8988T (cell line): Measurements from ENCODE around the gene NPAS3.

ENCODE experiments used
- DNase-seq: peaks from one replicate; pipeline ENCODE4 v3.0.0; 2011

The NPAS3 gene

DNA sequence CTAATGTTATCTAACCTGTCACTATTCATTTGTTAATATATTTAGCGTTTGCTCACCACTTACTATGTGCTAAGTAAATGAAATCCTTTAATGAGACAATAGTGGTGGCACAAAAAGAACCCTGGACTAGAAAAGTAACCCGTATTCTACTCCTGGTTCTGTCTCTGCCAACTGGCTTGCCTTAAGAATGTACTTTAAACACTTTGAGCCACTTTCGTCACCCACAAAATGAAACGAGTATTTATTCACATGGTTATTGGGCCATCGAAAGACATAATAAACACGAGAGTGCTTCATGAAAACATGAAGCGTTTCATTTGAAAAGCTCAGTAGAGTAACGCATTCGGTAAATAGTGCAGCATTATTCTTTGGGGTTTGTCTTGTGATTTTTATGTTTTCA, 757.5 kb downstream of the NPAS3 start:
- no peak for DNase-seq

DNA sequence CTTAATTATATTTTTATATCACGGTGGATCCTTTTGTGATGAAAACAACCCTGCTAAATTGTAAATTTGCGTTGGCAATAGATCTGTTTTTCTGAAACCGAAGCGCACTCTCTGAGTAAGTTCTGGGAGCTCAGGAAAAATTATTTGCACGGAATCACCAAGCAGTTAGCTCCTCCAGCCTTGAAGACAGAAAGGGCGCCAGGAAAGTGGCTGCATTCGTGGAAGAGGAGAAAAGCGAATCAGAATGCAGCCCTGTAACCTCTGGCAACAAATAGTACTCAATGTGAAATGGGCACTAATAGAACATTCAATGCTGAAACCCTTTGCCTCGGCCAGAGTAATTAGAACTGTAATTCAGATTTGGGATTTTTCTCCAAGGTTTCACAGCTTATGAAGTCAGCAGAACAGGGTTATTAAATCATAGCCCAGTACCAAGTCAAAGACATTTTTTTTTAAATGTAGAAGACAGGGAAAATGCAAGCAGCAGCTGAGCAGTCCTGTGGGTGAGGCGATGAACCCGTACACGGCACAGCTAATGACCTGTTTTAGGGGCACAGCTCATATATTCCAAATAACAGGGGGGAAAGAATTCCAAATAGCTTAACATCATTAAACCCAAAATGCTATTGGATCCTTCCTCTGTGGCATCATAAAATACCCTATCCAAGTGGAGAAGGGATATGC, 760.8 kb downstream of the NPAS3 start:
- no peak for DNase-seq

DNA sequence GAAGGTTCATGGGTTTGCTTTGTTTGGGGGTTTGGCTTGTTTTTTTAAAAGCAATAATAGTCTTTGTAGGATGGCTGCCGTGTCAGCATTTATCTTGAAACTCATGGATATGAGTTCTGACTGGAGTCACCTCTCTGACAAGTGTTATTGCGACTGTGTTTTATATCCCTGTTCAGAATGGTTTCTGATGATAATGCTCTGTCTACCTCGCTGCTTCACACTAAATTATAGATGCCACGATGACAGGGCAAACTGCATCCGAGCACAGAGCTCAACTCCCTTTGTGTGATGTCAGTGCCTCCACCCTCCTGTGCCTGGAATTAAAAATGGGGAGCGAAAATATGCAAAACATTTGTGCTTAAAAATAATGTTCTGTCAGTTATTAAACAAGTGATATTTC, 761.4 kb downstream of the NPAS3 start:
- no peak for DNase-seq

DNA sequence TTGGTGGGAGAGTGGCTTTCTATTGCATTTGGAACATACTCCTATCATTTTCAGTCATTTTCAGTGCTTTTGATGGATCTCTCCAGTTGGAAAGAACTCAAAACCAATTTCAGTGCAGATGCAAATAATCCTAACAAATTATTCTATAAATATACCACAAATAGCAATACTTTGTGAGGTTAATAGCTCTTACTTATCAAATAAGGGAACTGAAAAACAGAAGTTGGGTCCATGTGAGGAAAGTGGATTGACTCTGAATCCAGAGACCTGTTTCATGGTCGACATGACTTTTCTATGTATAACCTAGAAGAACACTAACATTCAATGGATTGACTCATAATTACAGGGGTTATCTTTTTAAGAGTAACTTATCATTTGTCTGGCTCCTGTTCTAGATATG, 763.6 kb downstream of the NPAS3 start:
- DNase-seq, result no peak

DNA sequence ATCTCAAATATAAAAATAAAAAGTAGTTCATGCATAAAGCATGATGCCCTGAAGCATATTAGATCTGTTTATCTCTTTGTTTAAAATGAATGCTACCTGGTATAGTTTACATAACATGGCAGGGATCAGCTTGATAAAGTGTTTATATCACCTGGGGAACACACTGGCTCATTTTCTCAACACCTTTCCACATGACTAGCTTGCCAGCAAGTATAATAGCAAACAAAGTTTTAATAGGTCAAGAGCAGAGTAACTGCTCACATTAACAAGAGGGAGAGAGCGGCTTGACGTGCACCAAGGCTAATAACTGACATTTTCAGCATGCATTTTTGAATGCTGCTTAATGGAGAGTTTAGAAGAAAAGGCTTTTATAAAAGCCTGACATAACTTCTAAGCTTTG, 765.8 kb downstream of the NPAS3 start:
- no peak for DNase-seq

DNA sequence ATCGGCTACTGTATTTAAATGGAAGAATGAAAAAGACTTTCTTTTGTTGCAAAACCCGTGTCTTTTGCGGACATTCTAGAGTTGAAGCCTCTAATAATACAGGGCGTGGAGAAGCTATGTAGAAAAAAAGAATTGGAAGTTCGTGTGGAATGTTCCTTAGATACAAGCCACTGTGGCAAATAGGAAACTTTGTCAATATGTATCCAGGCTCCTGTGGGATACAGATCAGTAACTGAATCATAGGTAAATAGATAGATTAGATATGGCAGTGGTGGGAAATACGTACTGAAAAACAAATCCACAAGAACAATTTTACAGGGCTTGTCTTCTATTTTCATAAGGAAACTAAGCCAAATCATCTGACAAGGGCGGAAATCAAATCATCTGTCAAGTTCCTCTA, 766.8 kb downstream of the NPAS3 start:
- no peak for DNase-seq

DNA sequence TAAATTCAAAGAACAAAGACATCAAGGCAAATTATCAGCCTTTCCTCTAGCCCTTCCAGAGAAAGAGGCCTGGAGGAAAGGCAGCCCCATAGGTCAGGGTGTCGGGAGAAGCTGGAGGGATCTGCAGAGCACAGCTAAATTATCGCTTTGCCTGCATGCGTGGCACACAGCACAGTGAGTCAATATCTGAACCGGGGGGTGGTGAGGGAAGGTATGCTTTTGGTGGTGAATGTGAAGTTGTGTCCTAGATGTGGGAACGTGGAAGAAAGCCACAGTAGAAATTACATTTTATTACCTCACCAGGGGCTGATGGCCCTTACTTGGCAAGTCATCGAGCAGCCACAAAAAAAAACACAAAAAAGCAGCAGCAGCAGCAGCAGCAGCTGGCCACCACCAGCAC, 769.0 kb downstream of the NPAS3 start:
- DNase-seq, result no peak

DNA sequence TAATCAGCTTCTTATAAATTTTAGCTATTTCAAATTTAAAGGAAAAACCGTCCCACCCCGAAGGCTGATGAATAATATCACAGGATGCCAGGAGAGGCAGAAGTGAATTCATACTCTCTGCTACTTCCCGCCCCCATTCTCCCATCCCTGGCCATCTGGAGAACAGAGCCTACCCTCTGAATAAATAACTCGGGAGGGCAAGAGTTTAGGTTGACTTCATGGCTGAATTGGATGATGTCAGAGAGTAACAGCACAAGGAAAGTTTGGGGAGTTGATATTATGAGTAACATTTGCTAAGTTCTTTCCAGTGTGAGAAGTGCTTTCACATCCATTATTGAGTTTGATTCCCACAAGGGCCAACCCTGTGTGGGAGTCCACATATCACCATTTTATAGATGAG, 770.6 kb downstream of the NPAS3 start:
- DNase-seq, result no peak

DNA sequence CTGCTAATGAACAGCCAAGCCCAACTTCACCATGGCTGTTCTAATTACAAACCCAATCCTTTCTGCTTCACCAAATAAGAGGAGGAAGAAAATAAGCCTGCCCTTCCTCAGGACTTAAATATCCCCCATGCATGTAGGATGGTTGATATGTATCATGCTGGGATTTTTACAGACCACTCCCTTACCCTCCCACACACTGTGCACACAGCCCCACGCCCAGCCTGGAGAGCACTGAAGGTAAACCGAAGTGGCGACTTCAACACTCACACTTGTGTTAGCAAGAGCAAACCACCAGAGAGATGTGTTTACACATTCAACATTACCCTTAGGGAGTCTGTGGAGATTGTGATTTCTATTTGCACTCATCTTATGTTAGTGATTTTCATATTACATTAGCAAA, 771.0 kb downstream of the NPAS3 start:
- no peak for DNase-seq

DNA sequence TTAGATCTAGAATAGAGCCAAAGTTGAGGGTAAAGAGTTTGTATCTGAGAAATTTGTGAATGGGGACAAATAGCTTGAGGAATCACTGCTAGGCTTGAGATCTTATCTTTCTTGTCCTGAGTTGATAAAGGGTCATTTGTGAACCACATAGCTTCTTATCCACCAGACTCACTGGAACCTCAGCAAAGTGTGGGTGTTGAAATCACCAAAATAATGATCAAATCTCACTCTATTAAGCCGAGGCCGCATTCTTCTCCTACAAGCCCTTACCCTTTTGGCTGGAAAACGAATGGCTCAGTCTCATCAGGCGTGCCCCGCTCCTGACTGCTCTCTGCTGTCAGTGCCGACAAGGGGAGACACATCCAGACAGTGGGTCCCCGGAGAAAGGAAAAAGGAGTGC, 771.6 kb downstream of the NPAS3 start:
- DNase-seq, result no peak

DNA sequence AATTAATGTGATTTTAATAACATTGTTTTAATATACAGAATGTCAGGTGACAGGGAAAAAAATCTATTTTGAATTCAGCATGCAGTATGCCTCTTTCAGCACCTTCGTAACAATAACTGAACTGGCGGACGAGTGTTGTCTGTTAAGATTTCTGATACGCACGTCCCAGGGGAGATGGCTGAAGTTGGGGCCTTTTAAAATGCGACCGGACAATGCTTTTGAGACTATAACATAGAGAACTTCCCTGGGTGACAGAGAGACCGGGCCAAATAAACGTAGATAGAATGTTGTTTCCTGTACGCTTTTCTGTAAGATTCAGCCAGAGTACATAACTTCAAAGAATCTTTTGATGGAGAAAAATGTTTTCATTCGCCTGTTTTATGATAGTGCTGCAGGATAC, 772.5 kb downstream of the NPAS3 start:
- DNase-seq, result no peak

DNA sequence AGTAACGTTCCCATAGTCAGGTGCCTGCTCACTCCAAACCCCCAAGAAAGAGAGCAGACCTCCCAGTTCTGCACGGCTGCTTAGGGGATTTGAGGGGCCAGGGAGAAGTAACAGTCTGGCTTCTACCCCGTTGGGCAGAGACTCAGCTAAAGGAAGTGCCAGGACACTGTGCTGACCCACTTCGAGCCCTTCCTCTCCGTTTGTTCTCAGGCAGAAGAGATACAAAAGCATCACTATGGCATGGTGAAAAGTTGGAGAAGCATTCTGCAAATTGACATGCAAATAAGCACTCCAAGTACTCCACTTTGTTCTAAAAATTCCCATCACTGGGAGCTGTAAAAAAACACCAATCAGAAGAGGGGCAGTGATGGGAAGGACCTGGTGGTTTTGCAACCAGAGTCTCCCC, 773.1 kb downstream of the NPAS3 start:
- DNase-seq, result no peak

DNA sequence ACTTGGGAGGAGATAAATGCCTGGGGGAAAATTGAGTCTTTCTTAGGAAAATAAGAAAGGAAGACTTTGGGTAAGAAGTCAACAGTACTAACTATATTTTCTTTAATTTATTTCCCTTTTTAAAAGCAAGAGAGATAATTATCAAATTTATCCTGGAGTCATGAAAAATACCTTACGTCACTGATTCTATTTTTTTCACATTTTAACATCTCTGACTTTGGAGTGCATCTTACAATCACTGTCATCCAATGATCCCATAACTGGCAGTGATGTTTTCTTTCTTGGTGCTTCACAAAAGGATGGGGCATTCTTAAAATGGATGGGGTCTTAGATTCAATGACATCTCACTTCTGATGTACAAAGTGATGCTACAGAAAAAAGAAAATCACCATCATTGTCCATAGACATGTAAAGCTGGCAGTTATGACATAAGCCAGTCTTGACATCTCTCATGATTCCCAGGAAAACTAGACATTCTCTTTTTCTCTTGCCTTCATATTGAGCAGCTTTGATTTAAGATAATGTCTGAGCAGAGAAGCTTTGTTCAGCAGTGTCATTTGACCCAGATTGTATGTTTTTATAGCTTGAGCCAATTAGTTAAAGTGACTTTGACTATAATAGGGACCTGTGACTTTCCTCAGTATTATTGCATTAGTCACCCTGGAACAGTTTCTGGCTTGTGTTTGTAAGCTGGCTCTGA, 776.0 kb downstream of the NPAS3 start:
- DNase-seq, result no peak

DNA sequence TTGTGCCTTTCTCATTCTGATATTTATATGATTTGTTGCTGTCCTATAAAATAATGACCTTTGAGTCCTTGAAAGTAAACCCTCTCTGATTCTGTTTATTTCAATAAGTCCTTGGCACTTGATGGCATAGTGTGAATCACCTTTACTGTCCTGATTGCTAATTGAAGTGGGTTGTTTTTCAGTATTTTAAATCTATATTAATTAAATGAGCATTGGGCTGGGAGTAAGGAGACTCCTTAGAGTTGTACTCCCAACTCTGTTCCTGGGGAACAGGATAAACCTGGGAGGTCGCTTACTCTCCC, 776.5 kb downstream of the NPAS3 start:
- DNase-seq, result no peak

DNA sequence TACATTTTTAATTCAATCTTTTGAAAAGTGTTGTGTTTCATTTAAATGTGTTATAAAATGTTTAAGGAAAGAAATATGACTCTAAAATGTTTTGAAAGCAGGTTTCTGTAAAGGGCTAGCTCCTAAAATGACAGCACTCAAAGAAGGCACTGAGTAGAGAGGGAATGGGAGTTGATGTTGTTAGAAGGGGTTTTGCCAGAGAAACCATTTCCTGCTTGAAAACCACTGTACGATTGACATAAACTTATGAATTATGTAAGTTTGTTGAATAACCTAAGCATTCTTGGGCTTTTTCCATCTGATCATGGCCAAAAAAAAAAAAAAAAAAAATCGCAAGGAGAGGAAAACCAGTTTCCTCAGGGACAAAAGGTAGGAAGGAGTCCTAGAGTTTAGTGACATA, 778.2 kb downstream of the NPAS3 start:
- no peak for DNase-seq

DNA sequence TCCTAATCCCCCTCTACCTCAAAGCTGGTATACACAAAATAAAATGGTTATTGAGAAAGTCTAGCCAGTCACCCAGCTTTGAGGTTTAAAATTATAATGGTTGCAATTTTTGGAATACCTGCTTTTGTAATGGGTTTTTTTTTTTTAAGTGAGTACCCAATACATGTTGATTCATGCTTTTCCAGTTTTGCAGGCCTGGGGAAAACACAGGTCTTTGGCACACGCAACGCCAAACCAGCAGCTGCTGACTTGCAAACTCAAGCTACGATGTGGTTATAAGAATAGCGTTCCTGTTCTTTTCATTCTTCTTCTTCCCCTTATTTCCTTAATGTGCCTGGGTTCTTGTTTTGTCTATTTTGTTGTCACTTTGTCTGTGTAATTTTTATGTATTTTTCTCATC, 779.2 kb downstream of the NPAS3 start:
- no peak for DNase-seq

DNA sequence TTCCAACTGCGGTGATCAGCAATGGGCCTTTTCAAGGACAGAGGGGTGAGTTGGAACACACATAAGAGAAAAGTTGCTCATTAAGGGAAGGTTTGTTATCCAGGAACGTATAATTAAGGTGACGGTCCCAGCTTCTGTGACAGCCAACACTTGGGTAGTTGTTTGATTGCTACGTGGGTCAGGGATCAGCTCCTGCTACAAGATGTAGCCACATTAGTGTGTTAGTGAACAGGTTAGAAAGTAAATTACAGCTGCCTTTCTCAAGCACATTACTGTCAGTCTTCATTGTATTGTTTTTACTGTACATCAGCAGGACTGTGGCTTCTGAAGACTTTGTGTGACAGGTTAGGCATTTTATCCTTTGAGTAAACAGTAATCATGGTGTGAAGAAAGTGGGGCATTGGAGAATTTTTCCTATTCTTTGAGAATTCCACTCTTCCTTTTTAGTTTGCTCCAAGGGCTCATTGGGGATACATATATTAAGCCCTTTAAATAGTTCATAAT, 781.7 kb downstream of the NPAS3 start:
- DNase-seq, result no peak

DNA sequence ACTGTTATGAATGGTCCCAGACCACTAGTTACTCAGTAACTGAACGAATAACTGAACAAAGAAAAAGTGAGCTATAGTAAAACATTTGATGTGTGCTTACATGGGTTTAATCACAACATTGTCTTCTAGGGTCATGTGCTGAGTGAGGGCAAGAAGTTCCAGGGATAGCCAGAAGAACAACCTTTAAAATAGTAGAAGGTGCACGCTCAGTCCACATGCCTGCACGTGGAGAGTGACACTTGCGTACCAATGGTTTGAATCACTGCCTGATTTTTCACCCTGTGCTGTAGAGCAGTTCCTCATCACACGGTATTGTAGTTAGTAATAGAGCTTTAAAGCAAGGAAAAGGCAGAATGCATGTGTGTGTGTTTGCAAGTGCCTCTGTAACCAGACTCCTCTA, 788.0 kb downstream of the NPAS3 start:
- no peak for DNase-seq

DNA sequence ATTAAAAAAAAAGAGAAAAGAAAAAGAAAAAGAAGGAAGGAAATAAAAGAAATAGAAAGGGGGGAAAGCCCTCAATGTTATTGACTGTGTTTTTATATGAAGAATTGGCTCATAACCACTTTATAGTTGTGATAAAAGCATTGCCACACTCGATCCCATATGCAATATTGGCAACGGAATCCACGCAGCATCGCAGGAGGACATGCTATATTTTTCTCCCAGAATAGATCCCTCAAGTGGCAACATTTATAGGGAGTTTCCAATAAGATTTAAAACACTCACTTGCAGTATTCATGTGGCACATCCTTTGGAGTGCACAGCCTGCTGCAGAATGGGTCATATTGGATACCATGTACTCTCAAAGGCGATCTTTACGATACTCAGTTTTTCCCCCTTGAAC, 788.9 kb downstream of the NPAS3 start:
- no peak for DNase-seq

DNA sequence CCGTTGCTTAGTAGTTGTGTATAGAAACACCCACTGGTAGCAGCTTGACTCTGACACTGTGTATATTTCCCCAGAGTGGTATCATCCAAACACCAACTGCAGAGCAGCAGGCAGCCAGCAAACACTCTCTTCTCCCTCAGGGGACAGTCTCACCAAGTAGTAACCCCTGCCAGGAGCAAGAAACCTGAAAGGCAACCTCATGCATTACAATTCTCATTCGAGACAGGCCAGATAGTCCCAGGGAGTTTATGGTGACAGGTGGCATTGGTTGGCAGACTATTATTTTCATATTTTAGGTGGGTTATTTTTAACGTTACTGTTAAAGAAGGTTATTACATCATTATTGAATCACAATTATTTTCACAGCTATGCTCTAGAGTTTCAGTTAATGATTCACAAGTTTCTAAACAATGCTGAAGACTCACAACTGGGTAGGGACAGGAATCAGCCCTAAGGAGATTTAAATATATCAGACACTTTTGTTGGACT, 789.4 kb downstream of the NPAS3 start:
- no peak for DNase-seq

DNA sequence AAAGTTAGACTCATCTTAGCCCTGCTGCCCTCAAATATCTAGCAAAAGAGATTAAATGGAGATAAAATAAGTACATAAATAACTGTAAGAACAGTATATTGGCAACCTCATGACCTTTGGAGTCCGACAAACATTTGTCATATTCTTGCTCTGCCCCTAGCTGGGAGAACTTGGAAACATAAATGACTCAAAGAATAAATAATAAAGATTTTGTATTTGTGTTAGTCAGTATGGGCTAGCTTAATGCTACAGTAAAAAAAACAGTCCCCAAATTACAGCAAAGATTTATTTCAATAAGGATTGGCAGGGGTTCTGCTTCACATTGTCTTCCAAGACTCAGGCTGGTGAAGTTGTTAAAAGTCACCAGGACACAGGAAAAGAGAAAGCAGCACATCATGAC, 791.5 kb downstream of the NPAS3 start:
- no peak for DNase-seq

DNA sequence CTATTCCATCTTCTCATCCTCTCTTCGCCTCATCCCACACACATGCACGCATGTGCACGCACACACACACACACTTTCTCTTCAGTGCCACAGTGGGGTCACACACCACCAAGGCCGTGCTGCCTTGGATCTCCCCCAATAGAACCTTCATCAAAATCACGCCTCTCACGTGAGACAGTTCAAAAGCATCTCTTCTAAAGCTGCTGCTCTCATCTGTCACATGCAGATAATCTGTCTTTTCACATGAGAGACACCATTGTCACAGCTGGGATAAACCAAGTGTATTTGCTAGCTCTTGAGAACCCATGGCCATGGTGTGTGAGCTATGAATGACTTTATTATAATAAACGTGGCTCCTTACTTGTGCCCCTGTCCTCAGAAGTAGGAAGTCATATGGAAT, 793.5 kb downstream of the NPAS3 start:
- DNase-seq, result no peak

DNA sequence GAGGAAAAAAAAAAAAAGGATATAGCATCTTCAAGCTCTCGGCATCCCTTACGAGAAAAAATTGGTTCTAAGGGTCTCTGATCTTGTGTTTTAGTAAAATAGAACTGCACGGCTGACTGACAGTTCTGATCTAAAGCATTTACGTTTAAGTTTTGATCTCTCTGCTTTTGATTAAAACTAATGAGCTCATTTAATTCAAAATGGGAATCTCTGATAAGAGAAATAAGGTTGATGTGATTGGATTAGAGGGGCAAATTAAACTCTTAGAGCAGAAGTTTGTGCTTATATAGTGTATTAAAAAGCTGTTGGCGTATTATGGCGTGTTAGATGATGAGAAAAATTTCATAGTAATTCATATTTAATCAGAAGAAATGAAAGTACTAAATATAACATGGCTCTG, 794.6 kb downstream of the NPAS3 start:
- no peak for DNase-seq

DNA sequence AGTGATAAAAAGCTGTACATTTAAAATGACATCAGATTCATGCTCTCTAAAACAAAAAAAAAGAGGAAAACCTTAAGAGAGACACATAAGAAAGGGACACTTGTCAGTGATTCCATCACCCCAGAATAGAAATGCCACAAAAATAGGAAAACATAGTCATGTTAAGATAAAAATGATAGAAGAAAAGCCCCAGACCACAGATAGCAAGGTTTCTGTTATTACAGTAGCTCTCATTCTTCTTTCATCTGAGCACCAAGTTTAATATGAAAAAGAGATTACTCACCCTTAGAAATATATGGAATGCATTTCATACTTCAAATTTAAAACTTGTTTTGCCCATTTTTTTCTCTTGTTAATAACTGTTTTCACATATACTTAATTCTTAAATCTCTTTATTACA, 795.0 kb downstream of the NPAS3 start:
- no peak for DNase-seq

DNA sequence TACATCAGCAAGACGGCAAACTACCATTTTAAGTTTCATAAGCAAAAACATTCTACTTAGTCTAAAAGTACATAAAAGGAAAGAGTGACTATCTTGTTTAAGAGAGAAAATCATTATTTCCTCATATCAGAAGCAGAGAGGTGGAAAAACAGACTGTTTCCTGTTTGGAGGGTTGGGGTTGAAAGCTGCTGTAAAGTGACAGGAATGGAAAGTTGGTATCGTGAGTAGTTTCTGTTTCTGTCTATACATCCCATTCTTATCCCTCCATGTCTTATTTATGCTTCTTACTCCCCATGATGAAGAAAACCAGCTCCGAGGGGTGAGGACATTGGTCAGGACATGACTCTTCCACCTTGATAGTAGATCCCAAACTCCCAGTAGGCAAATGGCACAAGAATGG, 795.7 kb downstream of the NPAS3 start:
- no peak for DNase-seq
